GM18526 (cell line): Measurements from ENCODE around the gene TRPM3.

ENCODE experiments used
- POLR2A ChIP-seq: IDR thresholded peaks from 3 replicates; pipeline ENCODE4 v1.6.1; 2011; ENCODE audit not compliant: insufficient read length; ENCODE audit errors: extremely low read depth

Gene TRPM3

GRCh38 chr9:70678153-70678552 is 443.3 kb downstream of the TRPM3 start:
- no peak for TF ChIP-seq POLR2A

- TF ChIP-seq POLR2A = no peak
Observed at GRCh38 chr9:70677055-70677735, 444.2 kb downstream of the TRPM3 start.

- TF ChIP-seq POLR2A = no peak
Observed at GRCh38 chr9:70675868-70676370, 445.5 kb downstream of the TRPM3 start.

GRCh38 chr9:70673844-70674243 is 447.6 kb downstream of the TRPM3 start:
- no peak for TF ChIP-seq POLR2A

- no peak for TF ChIP-seq POLR2A
Observed at GRCh38 chr9:70672161-70672649, 449.2 kb downstream of the TRPM3 start.

GRCh38 chr9:70668751-70669150 is 452.7 kb downstream of the TRPM3 start:
- no peak for TF ChIP-seq POLR2A

GRCh38 chr9:70658765-70659164 is 462.7 kb downstream of the TRPM3 start:
- TF ChIP-seq POLR2A = no peak

- TF ChIP-seq POLR2A = no peak
Observed at GRCh38 chr9:70656281-70656680, 465.1 kb downstream of the TRPM3 start.

- TF ChIP-seq POLR2A = no peak
Observed at GRCh38 chr9:70654144-70654543, 467.3 kb downstream of the TRPM3 start.

- TF ChIP-seq POLR2A = no peak
Observed at GRCh38 chr9:70642341-70642740, 479.1 kb downstream of the TRPM3 start.

- TF ChIP-seq POLR2A = no peak
Observed at GRCh38 chr9:70641631-70642030, 479.8 kb downstream of the TRPM3 start.

- TF ChIP-seq POLR2A = no peak
Observed at GRCh38 chr9:70641031-70641430, 480.4 kb downstream of the TRPM3 start.

- no peak for TF ChIP-seq POLR2A
Observed at GRCh38 chr9:70639853-70640814, 481.3 kb downstream of the TRPM3 start.

- no peak for TF ChIP-seq POLR2A
Observed at GRCh38 chr9:70635790-70636189, 485.6 kb downstream of the TRPM3 start.

GRCh38 chr9:70634696-70635095 is 486.7 kb downstream of the TRPM3 start:
- TF ChIP-seq POLR2A = no peak

- TF ChIP-seq POLR2A = no peak
Observed at GRCh38 chr9:70630971-70631370, 490.4 kb downstream of the TRPM3 start.
